WERI-Rb-1 (cell line): ENCODE results near the gene ARHGAP26.

Experiments
- DNase-seq: peaks from one replicate; pipeline ENCODE4 v3.0.0-alpha.2; 2020
- H3K27ac ChIP-seq: fragments of 250-450 bp; sonication (Bioruptor Pico); 2 replicates; pipeline ENCODE4 v1.5.1; 2020; ENCODE audit warnings: mild to moderate bottlenecking, moderate library complexity
- H3K27me3 ChIP-seq: fragments of 250-450 bp; sonication (Bioruptor Pico); 2 replicates; pipeline ENCODE4 v1.5.1; 2021; ENCODE audit warnings: mild to moderate bottlenecking, low read depth, moderate library complexity; ENCODE audit not compliant: insufficient read depth, severe bottlenecking
- H3K36me3 ChIP-seq: fragments of 250-450 bp; sonication (Bioruptor Pico); 2 replicates; pipeline ENCODE4 v1.5.1; 2020; ENCODE audit warnings: mild to moderate bottlenecking, moderate library complexity
- H3K4me3 ChIP-seq: 2 replicates; pipeline ENCODE4 v1.5.1; 2011; ENCODE audit warnings: low read depth, mild to moderate bottlenecking, control low read depth, low read length
- H3K9me3 ChIP-seq: fragments of 250-450 bp; sonication (Bioruptor Pico); 2 replicates; pipeline ENCODE4 v1.5.1; 2021; ENCODE audit warnings: mild to moderate bottlenecking, moderate library complexity; ENCODE audit not compliant: severe bottlenecking
- CTCF ChIP-seq: IDR thresholded peaks from 2 replicates; pipeline ENCODE4 v1.5.1; 2011; ENCODE audit warnings: low read depth, mild to moderate bottlenecking, control low read depth, inconsistent platforms, low read length

The ARHGAP26 gene

DNA sequence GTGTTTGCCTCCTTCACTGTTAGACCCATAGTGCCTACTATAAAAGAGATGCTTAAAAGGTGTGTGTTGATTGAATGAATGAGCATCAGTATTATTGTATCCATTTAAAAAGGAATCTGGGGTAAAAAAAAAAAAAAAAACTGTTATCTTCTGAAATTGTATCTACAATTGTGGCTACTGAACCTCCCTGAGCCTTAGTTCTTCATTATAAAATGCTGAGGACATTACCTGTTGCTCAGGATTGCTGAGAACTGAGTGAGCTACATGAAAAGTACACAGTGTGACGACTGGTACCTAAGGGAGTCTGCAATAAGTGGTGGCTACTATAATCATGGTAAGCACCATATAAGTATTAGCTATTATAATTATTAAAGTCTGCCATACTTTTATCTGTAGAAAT is 362.6 kb downstream of the ARHGAP26 start:
- no peaks in the 10 kb centered on the region for H3K36me3 ChIP-seq
- H3K27me3 ChIP-seq: no peaks in the 10 kb centered on the region
- TF ChIP-seq CTCF: no peak
- no peak overlapping the region for H3K4me3 ChIP-seq
- DNase-seq: no peak
- H3K27ac ChIP-seq: no peak overlapping the region
- no peaks in the 10 kb centered on the region for H3K9me3 ChIP-seq

DNA sequence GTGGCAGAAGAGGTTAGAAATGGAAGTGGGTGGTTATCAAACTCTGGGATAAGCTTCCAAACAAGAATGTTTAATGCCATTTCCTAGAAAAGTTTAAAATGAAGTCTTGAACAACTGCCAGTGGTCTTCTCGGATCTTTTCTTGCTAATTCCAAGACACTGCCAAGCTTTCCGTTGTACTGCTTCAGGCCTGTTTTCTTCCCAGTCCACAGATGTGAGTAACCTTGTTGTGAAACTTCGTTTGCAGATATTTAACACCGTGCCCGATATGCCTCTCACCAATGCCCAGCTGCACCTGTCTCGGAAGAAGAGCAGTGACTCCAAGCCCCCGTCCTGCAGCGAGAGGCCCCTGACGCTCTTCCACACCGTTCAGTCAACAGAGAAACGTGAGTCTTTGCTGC is 363.5 kb downstream of the ARHGAP26 start:
- no peak for DNase-seq
- H3K36me3 ChIP-seq: no peaks in the 10 kb centered on the region
- TF ChIP-seq CTCF: no peak
- no peaks in the 10 kb centered on the region for H3K9me3 ChIP-seq
- H3K27ac ChIP-seq: no peak overlapping the region
- H3K4me3 ChIP-seq: no peak overlapping the region
- H3K27me3 ChIP-seq: no peaks in the 10 kb centered on the region

GRCh38 chr5:143134269-143134668 is 364.1 kb downstream of the ARHGAP26 start:
- Histone ChIP-seq H3K4me3 (no peak overlapping the region), H3K9me3 (no peaks in the 10 kb centered on the region), H3K36me3 (no peaks in the 10 kb centered on the region), H3K27ac (no peak overlapping the region), H3K27me3 (no peaks in the 10 kb centered on the region)
- no peak for DNase-seq
- TF ChIP-seq CTCF: no peak

GRCh38 chr5:143134900-143135299 is 364.7 kb downstream of the ARHGAP26 start:
- no peak for TF ChIP-seq CTCF
- H3K4me3 ChIP-seq: no peak overlapping the region
- no peak for DNase-seq
- H3K9me3 ChIP-seq: no peaks in the 10 kb centered on the region
- no peaks in the 10 kb centered on the region for H3K27me3 ChIP-seq
- H3K36me3 ChIP-seq: no peaks in the 10 kb centered on the region
- H3K27ac ChIP-seq: no peak overlapping the region

DNA sequence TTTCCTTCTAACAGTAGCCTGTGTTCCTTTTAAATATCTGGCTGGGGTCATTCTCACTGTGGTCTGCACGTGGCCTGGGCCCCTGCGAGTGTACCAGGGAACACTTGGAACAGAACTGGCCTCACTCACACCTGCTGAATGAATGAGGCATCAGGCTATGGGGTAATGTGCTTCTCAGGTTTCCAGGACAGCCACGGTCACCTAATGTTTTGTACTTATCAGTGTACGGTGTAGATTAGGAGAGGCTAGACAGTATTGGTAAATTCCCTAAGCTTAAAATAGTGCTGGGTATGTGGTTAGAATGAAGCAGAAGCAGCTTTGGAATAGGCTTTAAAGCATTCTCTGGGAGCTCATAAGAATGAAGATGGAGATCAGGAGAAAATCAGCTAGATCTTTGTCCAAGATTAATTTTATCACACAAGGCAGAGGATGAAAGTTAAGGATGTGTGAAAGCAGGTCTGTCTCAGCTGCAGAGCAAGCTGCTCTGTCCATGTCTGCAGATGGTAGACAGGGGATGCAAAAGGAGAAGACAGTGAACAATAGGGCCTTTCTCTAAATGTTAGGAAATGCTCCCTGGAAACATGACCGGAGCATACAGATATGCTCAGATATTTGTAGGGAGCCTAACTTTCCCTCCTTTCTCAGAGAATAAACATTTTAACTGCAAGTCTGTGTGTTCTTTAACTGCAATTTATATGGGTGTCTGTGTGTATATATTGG is 365.8 kb downstream of the ARHGAP26 start:
- Histone ChIP-seq H3K27ac (no peak overlapping the region), H3K9me3 (no peaks in the 10 kb centered on the region), H3K4me3 (no peak overlapping the region), H3K27me3 (no peaks in the 10 kb centered on the region), H3K36me3 (no peaks in the 10 kb centered on the region)
- DNase-seq: peak; percentile 51
- TF ChIP-seq CTCF: no peak

DNA sequence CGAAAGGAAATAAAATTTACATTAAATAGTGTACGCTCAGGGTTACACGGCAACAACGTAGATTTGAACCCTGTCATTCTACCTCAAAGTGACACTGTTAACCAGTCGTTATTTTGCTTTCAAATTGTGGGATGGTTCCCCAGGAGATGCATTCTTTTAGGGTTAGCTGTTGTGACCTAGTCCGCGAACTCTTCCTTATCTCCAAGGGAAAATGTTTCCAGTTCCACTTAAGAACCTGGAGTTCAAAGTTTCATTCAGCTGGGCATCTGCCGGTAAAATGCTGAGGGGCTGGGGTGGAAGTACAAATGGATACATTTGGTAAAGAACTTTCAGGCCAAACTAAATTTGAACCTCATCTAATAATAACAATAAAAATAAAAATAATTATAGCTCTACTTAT is 368.7 kb downstream of the ARHGAP26 start:
- no peak overlapping the region for H3K27ac ChIP-seq
- H3K9me3 ChIP-seq: no peaks in the 10 kb centered on the region
- no peaks in the 10 kb centered on the region for H3K27me3 ChIP-seq
- DNase-seq: no peak
- TF ChIP-seq CTCF: no peak
- H3K4me3 ChIP-seq: no peak overlapping the region
- no peaks in the 10 kb centered on the region for H3K36me3 ChIP-seq
